ENCODE measurements around the gene KLHL42. TPM values are rescaled to one million over a fixed set of nuclear protein-coding genes. Genes with fewer than 3 reads are reported as not detected.
A peak's percentile ranks its signal among the peaks of the same experiment; 100 is the strongest.

Gene KLHL42
- total and polyA plus RNA-seq, 9 of the 15 experiments (the other 6 are each of a cell fraction or from before 2014, with no cell fraction given): 1.5 to 11.8 (median 9.6) TPM

GRCh38 chr12:27780612-27781408 lies 777 bp downstream of the KLHL42 start (continued):
- TF ChIP-seq, protein P1, sequence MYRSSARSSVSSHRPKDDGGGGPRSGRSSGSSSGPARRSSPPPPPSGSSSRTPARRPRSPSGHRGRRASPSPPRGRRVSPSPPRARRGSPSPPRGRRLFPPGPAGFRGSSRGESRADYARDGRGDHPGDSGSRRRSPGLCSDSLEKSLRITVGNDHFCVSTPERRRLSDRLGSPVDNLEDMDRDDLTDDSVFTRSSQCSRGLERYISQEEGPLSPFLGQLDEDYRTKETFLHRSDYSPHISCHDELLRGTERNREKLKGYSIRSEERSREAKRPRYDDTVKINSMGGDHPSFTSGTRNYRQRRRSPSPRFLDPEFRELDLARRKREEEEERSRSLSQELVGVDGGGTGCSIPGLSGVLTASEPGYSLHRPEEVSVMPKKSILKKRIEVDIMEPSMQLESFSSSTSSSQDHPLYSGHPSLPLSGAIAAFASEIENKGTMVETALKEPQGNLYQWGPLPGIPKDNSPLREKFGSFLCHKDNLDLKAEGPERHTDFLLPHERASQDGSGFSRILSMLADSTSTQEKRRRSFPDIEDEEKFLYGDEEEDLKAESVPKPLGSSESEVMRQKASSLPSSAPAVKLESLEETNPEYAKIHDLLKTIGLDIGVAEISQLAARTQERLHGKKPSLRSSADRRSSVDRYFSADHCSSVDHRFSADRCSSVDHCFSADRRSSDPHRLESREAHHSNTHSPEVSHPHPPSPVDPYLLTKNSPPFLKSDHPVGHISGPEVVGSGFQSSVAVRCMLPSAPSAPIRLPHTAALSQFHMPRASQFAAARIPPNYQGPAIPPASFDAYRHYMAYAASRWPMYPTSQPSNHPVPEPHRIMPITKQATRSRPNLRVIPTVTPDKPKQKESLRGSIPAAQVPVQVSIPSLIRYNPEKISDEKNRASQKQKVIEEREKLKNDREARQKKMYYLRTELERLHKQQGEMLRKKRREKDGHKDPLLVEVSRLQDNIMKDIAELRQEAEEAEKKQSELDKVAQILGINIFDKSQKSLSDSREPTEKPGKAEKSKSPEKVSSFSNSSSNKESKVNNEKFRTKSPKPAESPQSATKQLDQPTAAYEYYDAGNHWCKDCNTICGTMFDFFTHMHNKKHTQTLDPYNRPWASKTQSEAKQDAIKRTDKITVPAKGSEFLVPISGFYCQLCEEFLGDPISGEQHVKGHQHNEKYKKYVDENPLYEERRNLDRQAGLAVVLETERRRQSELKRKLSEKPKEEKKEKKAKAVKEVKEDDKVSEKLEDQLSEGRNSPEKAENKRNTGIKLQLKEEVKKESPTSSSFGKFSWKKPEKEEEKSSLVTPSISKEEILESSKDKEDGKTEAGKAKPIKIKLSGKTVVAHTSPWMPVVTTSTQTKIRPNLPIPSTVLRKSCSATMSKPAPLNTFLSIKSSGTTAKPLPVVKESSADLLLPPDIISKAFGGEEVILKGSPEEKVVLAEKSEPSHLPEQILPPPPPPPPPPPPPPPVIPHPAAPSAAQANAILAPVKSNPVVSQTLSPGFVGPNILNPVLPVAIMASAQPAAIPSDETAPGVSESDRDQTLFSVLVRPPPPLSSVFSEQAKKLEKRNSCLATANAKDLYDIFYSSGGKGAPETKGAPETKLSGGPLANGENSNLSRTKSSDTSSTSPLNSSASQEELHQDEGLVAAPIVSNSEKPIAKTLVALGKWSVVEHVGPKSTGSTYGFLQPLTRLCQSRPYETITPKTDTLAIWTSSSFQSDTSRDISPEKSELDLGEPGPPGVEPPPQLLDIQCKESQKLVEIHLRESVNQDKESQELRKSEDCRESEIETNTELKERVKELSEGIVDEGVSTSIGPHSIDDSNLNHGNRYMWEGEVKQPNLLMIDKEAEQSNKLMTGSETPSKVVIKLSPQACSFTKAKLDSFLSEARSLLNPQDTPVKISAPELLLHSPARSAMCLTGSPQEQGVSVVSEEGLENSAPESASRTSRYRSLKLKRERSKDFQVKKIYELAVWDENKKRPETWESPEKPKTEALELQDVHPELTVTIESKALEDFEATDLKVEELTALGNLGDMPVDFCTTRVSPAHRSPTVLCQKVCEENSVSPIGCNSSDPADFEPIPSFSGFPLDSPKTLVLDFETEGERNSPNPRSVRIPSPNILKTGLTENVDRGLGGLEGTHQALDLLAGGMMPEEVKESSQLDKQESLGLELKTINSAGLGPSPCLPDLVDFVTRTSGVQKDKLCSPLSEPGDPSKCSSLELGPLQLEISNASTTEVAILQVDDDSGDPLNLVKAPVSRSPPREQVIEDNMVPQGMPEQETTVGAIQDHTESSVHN (IDR thresholded peaks at IDR 0.05; ENCODE audit: borderline replicate concordance in 1 of 2, low read depth in 1 of 2): no peak
- TF ChIP-seq MYBL2 (IDR thresholded peaks at IDR 0.05; ENCODE audit: low read depth) (no peak), MYBL2 (CRISPR knock-in tag; IDR thresholded peaks at IDR 0.05; ENCODE audit: borderline replicate concordance) (no peak), HDAC2 (IDR thresholded peaks at IDR 0.05) (no peak), ZNF589 (CRISPR knock-in tag; IDR thresholded peaks at IDR 0.05; ENCODE audit: low read depth) (no peak), CREB3L1 (IDR thresholded peaks at IDR 0.05; ENCODE audit: borderline replicate concordance, low read depth) (no peak), ZBTB11 (CRISPR knock-in tag; IDR thresholded peaks at IDR 0.05) (no peak; a peak in 1 of 6 replicates)
- TF ChIP-seq, protein P2, sequence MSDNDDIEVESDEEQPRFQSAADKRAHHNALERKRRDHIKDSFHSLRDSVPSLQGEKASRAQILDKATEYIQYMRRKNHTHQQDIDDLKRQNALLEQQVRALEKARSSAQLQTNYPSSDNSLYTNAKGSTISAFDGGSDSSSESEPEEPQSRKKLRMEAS (CRISPR knock-in tag; IDR thresholded peaks at IDR 0.05): peak; percentile 74

Data from K562 (cell line).